Fibroblast of pulmonary artery (primary cell): ENCODE measurements around the gene NDRG4.

ENCODE experiments used
- DNase-seq: peaks from one replicate; pipeline ENCODE4 v3.0.0-alpha.2; 2010; ENCODE audit warnings: low read depth
- H3K4me3 ChIP-seq: replicated peaks from 2 replicates; pipeline ENCODE4 v1.5.1; 2011; ENCODE audit warnings: low read depth, mild to moderate bottlenecking, control low read depth, low read length, moderate library complexity
- CTCF ChIP-seq: IDR thresholded peaks from 2 replicates; pipeline ENCODE4 v1.5.1; 2011; ENCODE audit warnings: mild to moderate bottlenecking, control low read depth, low read length, inconsistent platforms; ENCODE audit errors: missing control alignments

NDRG4 gene

GRCh38 chr16:58515871-58516767, 16.2 kb downstream of the NDRG4 start:
- H3K4me3 ChIP-seq = peak overlapping the region; percentile 77
- TF ChIP-seq CTCF = no peak
- no peak for DNase-seq

GRCh38 chr16:58516768-58517107, 16.8 kb downstream of the NDRG4 start:
- TF ChIP-seq CTCF = no peak
- no peak for DNase-seq
- no peak overlapping the region for H3K4me3 ChIP-seq

GRCh38 chr16:58518083-58518979, 18.4 kb downstream of the NDRG4 start:
- no peak for DNase-seq
- TF ChIP-seq CTCF = no peak
- no peak overlapping the region for H3K4me3 ChIP-seq

- DNase-seq = no peak
- no peak overlapping the region for H3K4me3 ChIP-seq
- TF ChIP-seq CTCF = no peak
Measured at GRCh38 chr16:58518980-58519368, 19.0 kb downstream of the NDRG4 start.

GRCh38 chr16:58519707-58520106, 19.8 kb downstream of the NDRG4 start:
- no peak overlapping the region for H3K4me3 ChIP-seq
- no peak for TF ChIP-seq CTCF
- DNase-seq = no peak

GRCh38 chr16:58530179-58530578, 30.2 kb downstream of the NDRG4 start:
- DNase-seq = no peak
- H3K4me3 ChIP-seq = no peak overlapping the region
- no peak for TF ChIP-seq CTCF
